Astrocyte (in vitro differentiated cells and primary cell): ENCODE measurements around the gene KBTBD3. TPM values are rescaled to one million over a fixed set of nuclear protein-coding genes. Genes with fewer than 3 reads are reported as not detected.

Experiments used
- DNase-seq: peaks from one replicate; pipeline ENCODE4 v3.0.0-alpha.2; 2010; ENCODE audit warnings: low read depth
- FAIRE-seq: peaks from 2 replicates; lab custom pipeline; 2011; peaks lifted over from hg19 to GRCh38; lab: Jason Lieb, UNC
- H2AFZ ChIP-seq: 2 replicates; pipeline ENCODE4 v1.6.0; 2012; ENCODE audit warnings: low read depth, low read length, inconsistent platforms
- H3K27ac ChIP-seq: 2 replicates; pipeline ENCODE4 v1.5.1; 2011; ENCODE audit warnings: low read depth, low read length, inconsistent platforms
- H3K27me3 ChIP-seq: 2 replicates; pipeline ENCODE4 v1.6.0; 2011; ENCODE audit warnings: low read length, inconsistent platforms; ENCODE audit not compliant: insufficient read depth
- H3K36me3 ChIP-seq: 2 replicates; pipeline ENCODE4 v1.5.1; 2011; ENCODE audit warnings: low read length, inconsistent platforms; ENCODE audit not compliant: insufficient read depth
- H3K4me1 ChIP-seq: 2 replicates; pipeline ENCODE4 v1.5.1; 2011; ENCODE audit warnings: low read length, inconsistent platforms; ENCODE audit not compliant: insufficient read depth
- H3K4me2 ChIP-seq: 2 replicates; pipeline ENCODE4 v1.6.0; 2012; ENCODE audit warnings: low read length, inconsistent platforms
- H3K4me3 ChIP-seq: 2 replicates; pipeline ENCODE4 v1.5.1; 2011; ENCODE audit warnings: low read depth, mild to moderate bottlenecking, low read length, inconsistent platforms; ENCODE audit not compliant: insufficient read depth
- H3K79me2 ChIP-seq: 2 replicates; pipeline ENCODE4 v1.6.0; 2012; ENCODE audit warnings: mild to moderate bottlenecking, low read length, inconsistent platforms; ENCODE audit not compliant: insufficient read depth
- H3K9ac ChIP-seq: 2 replicates; pipeline ENCODE4 v1.6.0; 2012; ENCODE audit warnings: mild to moderate bottlenecking, low read length, inconsistent platforms
- H3K9me3 ChIP-seq: 2 replicates; pipeline ENCODE4 v1.5.1; 2012; ENCODE audit warnings: low read depth, mild to moderate bottlenecking, low read length, inconsistent platforms; ENCODE audit not compliant: insufficient read depth
- H4K20me1 ChIP-seq: 2 replicates; pipeline ENCODE4 v1.6.0; 2012; ENCODE audit warnings: low read length, inconsistent platforms; ENCODE audit not compliant: insufficient read depth
- H3K27ac Mint-ChIP-seq: one replicate; pipeline ENCODE4 v1.8.0; 2021; ENCODE audit warnings: mild to moderate bottlenecking, mixed read lengths; ENCODE audit not compliant: unreplicated experiment
- H3K27me3 Mint-ChIP-seq: one replicate; pipeline ENCODE4 v1.8.0; 2021; ENCODE audit warnings: low read depth, mixed read lengths; ENCODE audit not compliant: unreplicated experiment
- H3K36me3 Mint-ChIP-seq: one replicate; pipeline ENCODE4 v1.8.0; 2021; ENCODE audit warnings: low read depth, mixed read lengths; ENCODE audit not compliant: unreplicated experiment
- H3K4me1 Mint-ChIP-seq: one replicate; pipeline ENCODE4 v1.8.0; 2021; ENCODE audit warnings: low read depth, mixed read lengths; ENCODE audit not compliant: unreplicated experiment
- H3K4me3 Mint-ChIP-seq: one replicate; pipeline ENCODE4 v1.8.0; 2021; ENCODE audit warnings: mild to moderate bottlenecking, moderate library complexity, mixed read lengths; ENCODE audit not compliant: unreplicated experiment
- H3K9me3 Mint-ChIP-seq: one replicate; pipeline ENCODE4 v1.8.0; 2021; ENCODE audit warnings: mild to moderate bottlenecking, mixed read lengths; ENCODE audit not compliant: unreplicated experiment
- CTCF ChIP-seq: IDR thresholded peaks from 2 replicates; pipeline ENCODE4 v1.5.1; 2011; ENCODE audit warnings: low read depth, mild to moderate bottlenecking, inconsistent platforms, low read length, moderate library complexity; ENCODE audit not compliant: insufficient read depth
- EZH2 ChIP-seq: IDR thresholded peaks from 2 replicates; pipeline ENCODE4 v1.6.1; 2012; ENCODE audit warnings: mild to moderate bottlenecking, low read length, inconsistent platforms; ENCODE audit not compliant: insufficient read depth
- total RNA-seq: library from RNA; stranded (reverse); gene quantifications from 2 replicates; pipeline ENCODE4 v1.2.1, GENCODE V29; 2021

KBTBD3 gene
- total RNA-seq, 1 donor from 2014 or later, result 4.7 TPM

GRCh38 chr11:106077609-106078455, 685 bp upstream of the KBTBD3 start, which contains the start of gene AASDHPPT:
TSS of gene AASDHPPT (plus strand) at chr11:106077662. CDS start at chr11:106077711, 49 bp downstream.
- peaks cover 22% of the 10 kb centered on the region for H3K36me3 ChIP-seq
- no peaks in the 10 kb centered on the region for H3K9me3 ChIP-seq
- no peaks in the 10 kb centered on the region for H3K27me3 Mint-ChIP-seq
- H3K4me2 ChIP-seq, result peak within 1 kb of the TSS; percentile 99
- peak within 1 kb of the TSS; percentile 100 for H2AFZ ChIP-seq
- H3K4me3 Mint-ChIP-seq, result peak within 1 kb of the TSS; percentile 96
- H3K4me3 ChIP-seq, result peak within 1 kb of the TSS; percentile 96
- H3K9me3 Mint-ChIP-seq, result no peaks in the 10 kb centered on the region
- H3K36me3 Mint-ChIP-seq, result peaks cover 6% of the 10 kb centered on the region
- H3K4me1 Mint-ChIP-seq, result peaks cover 17% of the 10 kb centered on the region
- TF ChIP-seq EZH2 (no peak), CTCF (no peak)
- peak within 1 kb of the TSS; percentile 100 for H3K9ac ChIP-seq
- DNase-seq (peak; percentile 36), FAIRE-seq (no peak)
- peak within 1 kb of the TSS; percentile 90 for H3K27ac Mint-ChIP-seq
- H4K20me1 ChIP-seq, result peaks cover 11% of the 10 kb centered on the region
- H3K79me2 ChIP-seq, result peaks cover 54% of the 10 kb centered on the region
- H3K27me3 ChIP-seq, result no peaks in the 10 kb centered on the region
- peak within 1 kb of the TSS; percentile 99 for H3K27ac ChIP-seq
- peaks cover 13% of the 10 kb centered on the region for H3K4me1 ChIP-seq

- H3K27ac ChIP-seq, result peak overlapping the region; percentile 74
- H4K20me1 ChIP-seq, result peaks cover 5% of the 10 kb centered on the region
- peaks cover 15% of the 10 kb centered on the region for H3K36me3 ChIP-seq
- Mint-ChIP-seq H3K27me3 (no peaks in the 10 kb centered on the region), H3K4me1 (peaks cover 15% of the 10 kb centered on the region), H3K4me3 (peak overlapping the region; percentile 96), H3K27ac (peak overlapping the region; percentile 90), H3K36me3 (peaks cover 3% of the 10 kb centered on the region), H3K9me3 (no peaks in the 10 kb centered on the region)
- H3K9me3 ChIP-seq, result no peaks in the 10 kb centered on the region
- peak overlapping the region; percentile 99 for H3K4me2 ChIP-seq
- no peak for FAIRE-seq
- no peaks in the 10 kb centered on the region for H3K27me3 ChIP-seq
- peak; percentile 4 for DNase-seq
- peaks cover 42% of the 10 kb centered on the region for H3K79me2 ChIP-seq
- peaks cover 13% of the 10 kb centered on the region for H3K4me1 ChIP-seq
- TF ChIP-seq EZH2 (no peak), CTCF (no peak)
- H2AFZ ChIP-seq, result peak overlapping the region; percentile 97
- peak overlapping the region; percentile 100 for H3K9ac ChIP-seq
- H3K4me3 ChIP-seq, result peak overlapping the region; percentile 96
Measured at GRCh38 chr11:106076171-106076918, 802 bp downstream of the KBTBD3 start.
